Karpas-422 (cell line): ENCODE measurements around the gene CALM1. TPM values are rescaled to one million over a fixed set of nuclear protein-coding genes. Genes with fewer than 3 reads are reported as not detected.

Experiments used
- DNase-seq: peaks from one replicate; pipeline ENCODE4 v3.0.0-alpha.2; 2015
- H2AFZ ChIP-seq: fragments of 200-600 bp; sonication (generic); 2 replicates; pipeline ENCODE4 v1.6.1; 2014; ENCODE audit warnings: antibody characterized with exemption, low read length, mixed read lengths
- H3K27ac ChIP-seq: fragments of 200-600 bp; sonication (generic); 2 replicates; pipeline ENCODE4 v1.5.1; 2014; ENCODE audit warnings: mild to moderate bottlenecking, low read length, moderate library complexity
- H3K27me3 ChIP-seq: fragments of 200-600 bp; sonication (generic); 2 replicates; pipeline ENCODE4 v1.6.1; 2014; ENCODE audit warnings: low read length, mixed read lengths
- H3K36me3 ChIP-seq: fragments of 200-600 bp; sonication (generic); 2 replicates; pipeline ENCODE4 v1.6.1; 2014; ENCODE audit warnings: low read length, mixed read lengths; ENCODE audit not compliant: insufficient read depth
- H3K4me1 ChIP-seq: fragments of 200-600 bp; sonication (generic); 2 replicates; pipeline ENCODE4 v1.6.1; 2014; ENCODE audit warnings: mild to moderate bottlenecking, low read length, mixed read lengths
- H3K4me2 ChIP-seq: fragments of 200-600 bp; sonication (generic); 2 replicates; pipeline ENCODE4 v1.6.1; 2014; ENCODE audit warnings: low read length, low read depth, mild to moderate bottlenecking; ENCODE audit not compliant: poor library complexity, severe bottlenecking
- H3K4me3 ChIP-seq: fragments of 200-600 bp; sonication (generic); 2 replicates; pipeline ENCODE4 v1.5.1; 2014; ENCODE audit warnings: mild to moderate bottlenecking, antibody characterized with exemption, low read length, mixed read lengths
- H3K79me2 ChIP-seq: fragments of 200-600 bp; sonication (generic); 2 replicates; pipeline ENCODE4 v1.6.1; 2014; ENCODE audit warnings: mild to moderate bottlenecking, low read length, mixed read lengths
- H3K9ac ChIP-seq: fragments of 200-600 bp; sonication (generic); 2 replicates; pipeline ENCODE4 v1.6.0; 2014; ENCODE audit warnings: low read length
- H3K9me2 ChIP-seq: fragments of 200-600 bp; sonication (generic), shearing (Covaris generic); replicated peaks from 2 replicates; pipeline ENCODE4 v1.6.0; 2014; ENCODE audit warnings: mild to moderate bottlenecking, low read length, moderate library complexity; ENCODE audit not compliant: insufficient read depth
- H3K9me3 ChIP-seq: fragments of 300-700, 200-600 bp; sonication (generic); 2 replicates; pipeline ENCODE4 v1.6.1; 2014; ENCODE audit warnings: low read length, mixed read lengths
- H4K20me1 ChIP-seq: fragments of 200-600 bp; sonication (generic); 2 replicates; pipeline ENCODE4 v1.6.1; 2014; ENCODE audit warnings: mild to moderate bottlenecking, antibody characterized with exemption, low read length, low read depth; ENCODE audit not compliant: insufficient read depth
- total RNA-seq: library from RNA; depleted of rRNA; stranded (reverse); fragments of >200 nt; shearing (Covaris generic); gene quantifications from 2 replicates; pipeline ENCODE4 v1.2.3, GENCODE V29; 2014; ENCODE audit warnings: low replicate concordance

Gene CALM1
- total RNA-seq, 1 experiment from 2014 or later = 724 TPM

DNA sequence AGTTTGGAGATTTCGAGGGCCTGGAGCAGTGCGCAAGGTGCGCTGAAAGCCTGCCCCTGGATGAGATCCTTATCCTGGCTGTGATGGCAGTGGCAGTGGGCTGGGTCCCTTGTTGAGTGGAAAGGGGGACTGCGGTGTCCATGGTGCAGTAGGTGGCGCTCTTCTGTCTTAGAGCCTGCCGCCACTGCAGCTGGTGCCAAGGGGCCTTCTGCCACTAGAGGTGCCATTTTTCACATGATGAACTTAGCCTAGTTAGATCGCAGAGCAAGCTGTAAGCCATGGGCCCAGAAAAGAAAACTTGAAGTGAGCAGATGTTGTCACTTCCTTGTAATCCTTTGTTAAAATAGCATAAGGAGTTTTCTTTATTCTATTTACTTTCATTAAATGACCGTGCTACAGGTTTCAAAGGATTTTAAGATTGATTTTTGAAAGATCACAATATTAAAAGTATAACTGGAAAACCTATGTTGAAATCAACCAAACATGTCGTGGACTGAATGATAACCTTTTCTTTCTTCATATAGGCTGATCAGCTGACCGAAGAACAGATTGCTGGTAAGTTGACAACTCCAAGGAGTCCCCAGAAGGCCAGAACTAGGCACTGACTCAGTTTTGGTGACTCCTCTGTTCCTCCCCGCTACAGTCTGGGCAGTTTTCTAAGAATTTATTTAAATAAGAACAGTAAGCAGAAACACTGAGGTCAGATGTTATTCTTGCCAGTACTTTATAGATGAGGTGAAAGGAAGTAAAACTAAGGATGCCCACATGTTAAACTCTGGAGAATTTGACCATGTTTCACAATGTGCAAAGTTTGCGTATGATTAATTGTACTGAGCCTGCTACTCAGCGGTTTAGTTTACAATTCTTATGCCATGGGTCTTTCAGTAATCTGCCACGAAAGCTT is 3.0 kb downstream of the CALM1 start:
- peak overlapping the region; percentile 78 for H3K4me2 ChIP-seq
- no peaks in the 10 kb centered on the region for H3K27me3 ChIP-seq
- H3K9ac ChIP-seq = peak overlapping the region; percentile 88
- peak; percentile 98 for DNase-seq
- no peaks in the 10 kb centered on the region for H3K9me3 ChIP-seq
- peaks cover 51% of the 10 kb centered on the region for H3K36me3 ChIP-seq
- peak overlapping the region; percentile 78 for H3K4me3 ChIP-seq
- H3K79me2 ChIP-seq = peaks cover 42% of the 10 kb centered on the region
- peaks cover 24% of the 10 kb centered on the region for H3K4me1 ChIP-seq
- no peak overlapping the region for H2AFZ ChIP-seq
- no peaks in the 10 kb centered on the region for H3K9me2 ChIP-seq
- peaks cover 63% of the 10 kb centered on the region for H4K20me1 ChIP-seq
- H3K27ac ChIP-seq = no peak overlapping the region

DNA sequence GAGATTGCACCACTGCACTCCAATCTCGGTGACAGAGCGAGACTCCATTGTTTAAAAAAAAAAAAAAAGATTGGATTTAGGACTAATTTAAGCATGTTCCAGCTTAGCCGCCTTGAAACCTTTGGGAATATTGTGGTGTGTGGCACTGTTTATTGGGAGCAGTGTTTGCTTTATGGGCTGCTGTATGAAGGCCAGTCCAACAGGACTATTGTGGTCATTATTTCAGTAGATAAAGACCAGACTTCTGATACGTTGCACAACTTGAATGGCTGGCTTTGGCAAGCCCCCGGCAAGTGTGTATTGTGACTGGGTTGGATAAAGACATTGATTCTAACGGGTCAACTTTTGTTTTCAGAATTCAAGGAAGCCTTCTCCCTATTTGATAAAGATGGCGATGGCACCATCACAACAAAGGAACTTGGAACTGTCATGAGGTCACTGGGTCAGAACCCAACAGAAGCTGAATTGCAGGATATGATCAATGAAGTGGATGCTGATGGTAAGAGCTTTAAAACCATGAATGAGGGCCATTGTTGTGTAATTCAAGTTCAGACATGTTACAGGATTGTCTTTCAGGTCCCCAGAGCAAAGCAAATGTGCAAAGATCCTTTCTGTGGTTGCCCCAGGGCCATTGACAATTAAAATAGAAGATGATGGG is 4.2 kb downstream of the CALM1 start:
- peaks cover 61% of the 10 kb centered on the region for H3K36me3 ChIP-seq
- H2AFZ ChIP-seq = no peak overlapping the region
- peaks cover 22% of the 10 kb centered on the region for H3K4me1 ChIP-seq
- no peak overlapping the region for H3K27ac ChIP-seq
- no peak overlapping the region for H3K9ac ChIP-seq
- H3K9me2 ChIP-seq = no peaks in the 10 kb centered on the region
- no peak for DNase-seq
- H4K20me1 ChIP-seq = peaks cover 63% of the 10 kb centered on the region
- no peaks in the 10 kb centered on the region for H3K27me3 ChIP-seq
- H3K79me2 ChIP-seq = peaks cover 42% of the 10 kb centered on the region
- H3K9me3 ChIP-seq = no peaks in the 10 kb centered on the region
- H3K4me3 ChIP-seq = no peak overlapping the region
- no peak overlapping the region for H3K4me2 ChIP-seq

DNA sequence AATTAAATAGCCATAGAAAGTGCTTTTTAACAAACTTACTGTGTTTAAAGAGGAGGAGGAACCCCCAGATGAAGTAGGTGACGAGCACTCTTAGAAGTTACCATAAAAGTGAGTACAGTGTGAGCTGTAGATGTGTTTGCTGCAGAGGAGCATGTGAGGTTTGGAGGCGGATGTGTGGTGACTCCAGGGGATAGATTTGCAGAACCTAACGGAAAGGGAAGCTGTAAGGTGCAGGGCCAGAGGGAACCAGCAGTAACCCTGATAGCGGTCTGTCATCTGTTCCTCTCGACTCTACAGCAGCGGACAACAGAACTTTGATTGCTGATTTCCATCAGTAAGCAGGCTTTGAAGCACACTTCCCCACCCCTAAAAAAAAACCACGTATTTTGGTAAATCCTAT is 5.2 kb downstream of the CALM1 start:
- DNase-seq = no peak
- Histone ChIP-seq H3K4me2 (no peak overlapping the region), H3K4me1 (peaks cover 17% of the 10 kb centered on the region), H3K9me2 (no peaks in the 10 kb centered on the region), H3K27ac (no peak overlapping the region), H3K4me3 (no peak overlapping the region), H3K9ac (no peak overlapping the region), H3K27me3 (no peaks in the 10 kb centered on the region), H4K20me1 (peaks cover 62% of the 10 kb centered on the region), H3K36me3 (peaks cover 61% of the 10 kb centered on the region), H2AFZ (no peak overlapping the region), H3K9me3 (no peaks in the 10 kb centered on the region), H3K79me2 (peaks cover 40% of the 10 kb centered on the region)

DNA sequence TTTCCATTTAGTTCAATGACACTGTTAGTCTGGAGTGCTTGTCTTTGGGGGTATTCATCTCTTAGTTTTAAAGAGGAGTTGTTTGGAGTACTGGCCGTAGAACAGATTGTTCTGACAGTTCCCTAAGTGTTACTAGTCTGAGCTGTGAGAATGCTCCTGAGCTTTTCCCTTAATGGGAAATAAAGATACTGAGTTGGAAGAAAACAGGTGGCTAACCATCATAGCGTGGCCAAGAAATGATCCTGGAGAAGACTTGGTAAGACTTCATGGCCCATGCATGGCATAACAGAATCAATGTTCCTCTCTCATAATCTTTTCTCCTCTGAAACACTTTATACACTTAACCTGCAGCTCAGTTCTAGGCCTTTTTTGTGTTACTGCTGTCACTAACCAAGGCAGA is 6.2 kb downstream of the CALM1 start:
- Histone ChIP-seq H4K20me1 (peaks cover 59% of the 10 kb centered on the region), H3K27ac (no peak overlapping the region), H3K36me3 (peaks cover 61% of the 10 kb centered on the region), H3K79me2 (peaks cover 34% of the 10 kb centered on the region), H3K9ac (no peak overlapping the region), H3K4me3 (no peak overlapping the region), H3K27me3 (no peaks in the 10 kb centered on the region), H3K9me2 (no peaks in the 10 kb centered on the region), H3K4me1 (peaks cover 17% of the 10 kb centered on the region), H3K9me3 (no peaks in the 10 kb centered on the region), H2AFZ (no peak overlapping the region), H3K4me2 (no peak overlapping the region)
- DNase-seq = no peak

DNA sequence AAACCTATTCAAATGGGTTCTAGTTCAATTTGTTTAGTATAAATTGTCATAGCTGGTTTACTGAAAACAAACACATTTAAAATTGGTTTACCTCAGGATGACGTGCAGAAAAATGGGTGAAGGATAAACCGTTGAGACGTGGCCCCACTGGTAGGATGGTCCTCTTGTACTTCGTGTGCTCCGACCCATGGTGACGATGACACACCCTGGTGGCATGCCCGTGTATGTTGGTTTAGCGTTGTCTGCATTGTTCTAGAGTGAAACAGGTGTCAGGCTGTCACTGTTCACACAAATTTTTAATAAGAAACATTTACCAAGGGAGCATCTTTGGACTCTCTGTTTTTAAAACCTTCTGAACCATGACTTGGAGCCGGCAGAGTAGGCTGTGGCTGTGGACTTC is 8.3 kb downstream of the CALM1 start:
- no peak overlapping the region for H3K27ac ChIP-seq
- no peaks in the 10 kb centered on the region for H3K27me3 ChIP-seq
- H3K9me3 ChIP-seq = no peaks in the 10 kb centered on the region
- no peaks in the 10 kb centered on the region; the same call in 1 of the 2 replicates for H3K4me1 ChIP-seq
- peaks cover 40% of the 10 kb centered on the region for H4K20me1 ChIP-seq
- H2AFZ ChIP-seq = no peak overlapping the region
- no peak overlapping the region for H3K4me3 ChIP-seq
- no peak overlapping the region for H3K9ac ChIP-seq
- H3K9me2 ChIP-seq = no peaks in the 10 kb centered on the region
- no peak for DNase-seq
- H3K4me2 ChIP-seq = no peak overlapping the region
- H3K79me2 ChIP-seq = peaks cover 13% of the 10 kb centered on the region
- peaks cover 58% of the 10 kb centered on the region for H3K36me3 ChIP-seq

DNA sequence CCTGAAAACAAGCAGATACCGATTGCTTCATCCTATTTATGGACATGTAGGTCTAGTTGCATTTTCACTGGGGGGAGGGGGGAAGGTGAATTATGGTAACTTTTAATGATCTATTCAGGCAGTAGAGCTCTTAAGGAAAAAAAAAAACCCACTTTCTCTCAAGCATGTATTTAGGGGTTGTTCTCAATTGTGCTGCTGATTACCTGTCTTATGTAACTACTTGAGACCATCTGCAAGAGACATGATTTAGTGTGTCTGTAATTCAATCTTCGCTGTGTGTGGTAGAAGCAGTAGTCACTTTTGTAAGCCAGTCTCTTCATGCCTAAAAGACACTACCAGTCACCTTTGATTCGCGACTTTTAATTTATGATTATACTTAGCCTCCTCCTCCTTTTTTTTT is 8.9 kb downstream of the CALM1 start:
- Histone ChIP-seq H3K4me2 (no peak overlapping the region), H3K27me3 (no peaks in the 10 kb centered on the region), H2AFZ (no peak overlapping the region), H4K20me1 (peaks cover 34% of the 10 kb centered on the region), H3K9me3 (no peaks in the 10 kb centered on the region), H3K4me3 (no peak overlapping the region), H3K36me3 (peaks cover 51% of the 10 kb centered on the region), H3K9ac (no peak overlapping the region), H3K79me2 (peaks cover 7% of the 10 kb centered on the region), H3K27ac (no peak overlapping the region), H3K9me2 (no peaks in the 10 kb centered on the region), H3K4me1 (no peaks in the 10 kb centered on the region)
- no peak for DNase-seq

DNA sequence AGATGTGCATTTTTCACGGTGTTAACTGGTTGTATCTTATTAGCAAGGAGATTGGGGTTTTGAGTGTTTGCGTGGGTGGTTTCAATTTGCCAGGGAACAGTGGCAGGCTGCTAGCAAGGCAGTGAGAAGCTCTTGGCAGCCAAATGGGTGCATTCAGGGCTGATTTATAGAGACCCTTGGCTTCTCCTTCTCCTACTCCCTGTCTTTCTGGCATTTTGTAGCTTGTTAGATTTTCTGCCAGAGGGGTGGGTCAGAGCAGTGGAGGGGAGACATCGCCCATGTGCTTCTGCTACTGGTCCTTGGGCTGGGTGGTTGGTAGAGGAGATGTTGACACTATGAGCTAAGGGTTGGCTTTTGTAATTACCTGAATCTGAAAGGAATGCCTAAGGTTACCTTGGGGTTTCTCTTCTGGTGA is 9.6 kb downstream of the CALM1 start:
- no peak overlapping the region for H3K27ac ChIP-seq
- H3K9ac ChIP-seq = no peak overlapping the region
- H3K4me3 ChIP-seq = no peak overlapping the region
- peaks cover 27% of the 10 kb centered on the region for H4K20me1 ChIP-seq
- no peaks in the 10 kb centered on the region for H3K9me2 ChIP-seq
- no peak overlapping the region for H2AFZ ChIP-seq
- H3K4me2 ChIP-seq = no peak overlapping the region
- no peaks in the 10 kb centered on the region for H3K27me3 ChIP-seq
- no peaks in the 10 kb centered on the region for H3K4me1 ChIP-seq
- no peaks in the 10 kb centered on the region for H3K9me3 ChIP-seq
- no peak for DNase-seq
- H3K79me2 ChIP-seq = peaks cover under 1% of the 10 kb centered on the region; the same call in 1 of the 2 replicates
- peaks cover 45% of the 10 kb centered on the region for H3K36me3 ChIP-seq

DNA sequence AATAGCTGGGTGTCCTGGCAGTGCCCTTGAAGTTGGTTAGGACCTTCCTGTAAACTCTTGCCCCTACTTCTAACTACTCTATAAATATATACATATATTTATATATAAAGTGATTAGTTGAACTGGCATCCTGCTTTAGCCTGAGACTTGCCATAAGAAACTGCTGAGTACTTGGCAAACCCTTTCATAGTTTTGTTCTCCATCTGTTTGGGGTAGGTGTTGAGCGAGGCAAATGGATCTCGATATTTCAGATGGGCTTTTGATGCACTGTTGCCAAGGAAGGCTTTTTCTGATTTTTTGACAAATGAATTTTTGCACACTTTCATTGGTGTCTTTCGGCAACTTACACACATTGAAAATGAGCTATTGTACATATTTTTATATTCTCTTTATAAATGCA is 10.4 kb downstream of the CALM1 start:
- H3K4me2 ChIP-seq = no peak overlapping the region
- no peak overlapping the region for H3K4me3 ChIP-seq
- H3K9me2 ChIP-seq = no peaks in the 10 kb centered on the region
- peaks cover 19% of the 10 kb centered on the region for H4K20me1 ChIP-seq
- H3K27me3 ChIP-seq = no peaks in the 10 kb centered on the region
- H3K9me3 ChIP-seq = no peaks in the 10 kb centered on the region
- H3K27ac ChIP-seq = no peak overlapping the region
- DNase-seq = no peak
- H3K4me1 ChIP-seq = no peaks in the 10 kb centered on the region
- peaks cover 36% of the 10 kb centered on the region for H3K36me3 ChIP-seq
- H3K9ac ChIP-seq = no peak overlapping the region
- H2AFZ ChIP-seq = no peak overlapping the region
- H3K79me2 ChIP-seq = no peaks in the 10 kb centered on the region
